Mesenchymal stem cell (in vitro differentiated cells and primary cell): Measurements from ENCODE around the gene MCTP2.
"Not testable (repeated sequence)": the region's sequence is repeated elsewhere in the genome, so short reads cannot be mapped to it uniquely, and the experiment has no call there.

Experiments used
- DNase-seq: peaks from one replicate; pipeline ENCODE4 v3.0.0-alpha.2; 2013
- H2AFZ ChIP-seq: one replicate; pipeline ENCODE4 v1.6.1; 2013; ENCODE audit warnings: low read depth, mild to moderate bottlenecking, control low read depth, inconsistent platforms, low read length, moderate library complexity
- H2AK5ac ChIP-seq: 2 replicates; pipeline ENCODE4 v1.6.1; 2013; ENCODE audit warnings: low read length, moderate library complexity, mild to moderate bottlenecking, inconsistent platforms; ENCODE audit not compliant: severe bottlenecking
- H2BK120ac ChIP-seq: one replicate; pipeline ENCODE4 v1.6.1; 2013; ENCODE audit warnings: low read depth, mild to moderate bottlenecking, inconsistent platforms, low read length, moderate library complexity
- H2BK12ac ChIP-seq, 2 experiments: one replicate each; pipeline ENCODE4 v1.6.1; 2013; ENCODE audit warnings: inconsistent platforms in 2 of 2, low read length in 2 of 2, mild to moderate bottlenecking in 2 of 2, moderate library complexity in 2 of 2, control low read depth in 1 of 2
- H2BK15ac ChIP-seq: one replicate; pipeline ENCODE4 v1.6.1; 2013; ENCODE audit warnings: mild to moderate bottlenecking, low read depth, inconsistent platforms; ENCODE audit not compliant: poor library complexity, severe bottlenecking
- H2BK5ac ChIP-seq: 2 replicates; pipeline ENCODE4 v1.6.1; 2013; ENCODE audit warnings: low read depth, mild to moderate bottlenecking, low read length, control low read depth, inconsistent platforms; ENCODE audit not compliant: poor library complexity, severe bottlenecking
- H3K14ac ChIP-seq, 2 experiments: one replicate each; pipeline ENCODE4 v1.6.1; 2013; ENCODE audit warnings: inconsistent platforms in 2 of 2, low read length in 2 of 2, control low read depth in 1 of 2, mild to moderate bottlenecking in 1 of 2, moderate library complexity in 1 of 2
- H3K18ac ChIP-seq, 2 experiments: one replicate each; pipeline ENCODE4 v1.6.1; 2013; ENCODE audit warnings: inconsistent platforms in 2 of 2, low read length in 2 of 2, control low read depth in 1 of 2, low read depth in 1 of 2, mild to moderate bottlenecking in 1 of 2
- H3K23ac ChIP-seq, 2 experiments: one replicate each; pipeline ENCODE4 v1.6.1; 2013; ENCODE audit warnings: inconsistent platforms in 2 of 2, low read length in 2 of 2, mild to moderate bottlenecking in 2 of 2, moderate library complexity in 2 of 2, control low read depth in 1 of 2
- H3K27ac ChIP-seq: 2 replicates; pipeline ENCODE4 v1.5.1; 2013; ENCODE audit warnings: mild to moderate bottlenecking, moderate library complexity, low read length, control low read depth, inconsistent platforms; ENCODE audit not compliant: poor library complexity, severe bottlenecking
- H3K27me3 ChIP-seq, 2 experiments: 2 replicates each; pipeline versions ENCODE4 v1.6.1 to v1.7.0; 2013; ENCODE audit warnings: low read length in 2 of 2, mild to moderate bottlenecking in 2 of 2, moderate library complexity in 2 of 2, control low read depth in 1 of 2, inconsistent platforms in 1 of 2; ENCODE audit not compliant: control insufficient read depth in 1 of 2, insufficient read depth in 1 of 2
- H3K36me3 ChIP-seq, 2 experiments: 2 replicates each; pipeline versions ENCODE4 v1.6.1 to v1.7.0; 2013; ENCODE audit warnings: low read length in 2 of 2, control low read depth in 1 of 2, inconsistent platforms in 1 of 2, low read depth in 1 of 2, mild to moderate bottlenecking in 1 of 2; ENCODE audit not compliant: insufficient read depth in 2 of 2, control insufficient read depth in 1 of 2
- H3K4ac ChIP-seq, 2 experiments: one replicate each; pipeline ENCODE4 v1.6.1; 2013; ENCODE audit warnings: inconsistent platforms in 2 of 2, low read length in 2 of 2, mild to moderate bottlenecking in 2 of 2, moderate library complexity in 2 of 2, control low read depth in 1 of 2, low read depth in 1 of 2
- H3K4me1 ChIP-seq: 2 replicates; pipeline ENCODE4 v1.6.1; 2013; ENCODE audit warnings: low read depth, low read length, control low read depth; ENCODE audit not compliant: control insufficient read depth, insufficient read depth
- H3K4me2 ChIP-seq: 2 replicates; pipeline ENCODE4 v1.6.1; 2013; ENCODE audit warnings: low read length, mild to moderate bottlenecking, inconsistent platforms; ENCODE audit not compliant: poor library complexity, severe bottlenecking
- H3K4me3 ChIP-seq, 2 experiments: 2 replicates each; pipeline versions ENCODE4 v1.5.1 to v1.7.0; 2013; ENCODE audit warnings: low read length in 2 of 2, mild to moderate bottlenecking in 2 of 2, control low read depth in 1 of 2, low read depth in 1 of 2; ENCODE audit not compliant: insufficient read depth in 1 of 2
- H3K79me1 ChIP-seq: replicated peaks from 2 replicates; pipeline ENCODE4 v1.6.1; 2013; ENCODE audit warnings: mild to moderate bottlenecking, control low read depth, low read length, inconsistent platforms; ENCODE audit not compliant: poor library complexity, severe bottlenecking
- H3K9ac ChIP-seq: 2 replicates; pipeline ENCODE4 v1.7.0; 2013; ENCODE audit warnings: mild to moderate bottlenecking, low read length, moderate library complexity
- H3K9me3 ChIP-seq: 2 replicates; pipeline ENCODE4 v1.7.0; 2013; ENCODE audit warnings: mild to moderate bottlenecking, low read length; ENCODE audit not compliant: control insufficient read depth
- H4K8ac ChIP-seq: one replicate; pipeline ENCODE4 v1.6.1; 2013; ENCODE audit warnings: inconsistent platforms, mild to moderate bottlenecking, low read length, moderate library complexity
- H4K91ac ChIP-seq: one replicate; pipeline ENCODE4 v1.6.1; 2013; ENCODE audit warnings: mild to moderate bottlenecking, low read length, inconsistent platforms
- WGBS: methylation state at CpG from one replicate; pipeline ENCODE4 v1.1.7; 2013; ENCODE audit warnings: mixed read lengths; 5-methylcytosine and 5-hydroxymethylcytosine counted together

MCTP2 gene

GRCh38 chr15:94243003-94243402 is 11.6 kb downstream of the MCTP2 start:
- not testable (repeated sequence) for H2AFZ ChIP-seq

GRCh38 chr15:94243418-94243817 is 12.1 kb downstream of the MCTP2 start:
- no peaks in the 10 kb centered on the region for H3K36me3 ChIP-seq
- no peak overlapping the region for H3K18ac ChIP-seq
- peaks cover 2% of the 10 kb centered on the region for H3K4me1 ChIP-seq
- H3K27ac ChIP-seq = no peak overlapping the region
- H2AK5ac ChIP-seq = no peak overlapping the region
- no peak overlapping the region for H3K14ac ChIP-seq
- H3K23ac ChIP-seq = no peak overlapping the region
- WGBS = over 99% methylated on average over 20 of the region's 24 CpGs
- no peak overlapping the region for H3K4ac ChIP-seq
- no peak overlapping the region for H3K4me3 ChIP-seq
- H4K8ac ChIP-seq = no peak overlapping the region
- DNase-seq = no peak
- no peak overlapping the region for H2BK5ac ChIP-seq
- no peak overlapping the region for H2BK15ac ChIP-seq
- H3K9me3 ChIP-seq = no peaks in the 10 kb centered on the region
- H4K91ac ChIP-seq = no peak overlapping the region
- H2BK12ac ChIP-seq = no peak overlapping the region
- no peaks in the 10 kb centered on the region for H3K27me3 ChIP-seq
- H3K4me2 ChIP-seq = no peak overlapping the region
- H3K79me1 ChIP-seq = peaks cover 27% of the 10 kb centered on the region
- no peak overlapping the region for H2AFZ ChIP-seq
- no peak overlapping the region for H3K9ac ChIP-seq
- H2BK120ac ChIP-seq = no peak overlapping the region

More at GRCh38 chr15:94243003-94243402, 11.6 kb downstream of the MCTP2 start:
- not testable (repeated sequence) for H3K4me2 ChIP-seq, H3K9me3 ChIP-seq, H4K91ac ChIP-seq, H3K4me1 ChIP-seq, H3K4me3 ChIP-seq, H3K9ac ChIP-seq, H2BK120ac ChIP-seq, H3K36me3 ChIP-seq, H3K27ac ChIP-seq, DNase-seq, H3K27me3 ChIP-seq, H2AK5ac ChIP-seq, H2BK15ac ChIP-seq, H3K23ac ChIP-seq, H4K8ac ChIP-seq, H3K18ac ChIP-seq, H2BK5ac ChIP-seq, H2BK12ac ChIP-seq, H3K4ac ChIP-seq, H3K14ac ChIP-seq
- peaks cover 23% of the 10 kb centered on the region for H3K79me1 ChIP-seq
- 97% methylated on average over 32 of the region's 33 CpGs for WGBS

GRCh38 chr15:94246016-94246415 is 14.7 kb downstream of the MCTP2 start:
- WGBS = 80% methylated on average over 2 of the region's 4 CpGs
- H3K9me3 ChIP-seq = no peaks in the 10 kb centered on the region
- H2AFZ ChIP-seq = no peak overlapping the region
- H2BK5ac ChIP-seq = no peak overlapping the region
- H2BK15ac ChIP-seq = no peak overlapping the region
- H4K8ac ChIP-seq = no peak overlapping the region
- no peak overlapping the region for H3K4me3 ChIP-seq
- no peak overlapping the region for H3K9ac ChIP-seq
- no peak for DNase-seq
- H3K4me1 ChIP-seq = no peaks in the 10 kb centered on the region
- no peak overlapping the region for H3K4ac ChIP-seq
- no peak overlapping the region for H3K23ac ChIP-seq
- no peak overlapping the region for H3K4me2 ChIP-seq
- H3K18ac ChIP-seq = no peak overlapping the region
- no peak overlapping the region for H2BK120ac ChIP-seq
- no peak overlapping the region for H2AK5ac ChIP-seq
- no peaks in the 10 kb centered on the region for H3K36me3 ChIP-seq
- no peaks in the 10 kb centered on the region for H3K27me3 ChIP-seq
- no peak overlapping the region for H2BK12ac ChIP-seq
- H4K91ac ChIP-seq = no peak overlapping the region
- no peak overlapping the region for H3K27ac ChIP-seq
- H3K14ac ChIP-seq = no peak overlapping the region
- H3K79me1 ChIP-seq = peaks cover 18% of the 10 kb centered on the region

GRCh38 chr15:94247789-94248638 is 16.7 kb downstream of the MCTP2 start:
- Histone ChIP-seq H3K14ac (no peak overlapping the region), H3K79me1 (peaks cover 22% of the 10 kb centered on the region), H3K23ac (no peak overlapping the region), H3K4me1 (peaks cover 1% of the 10 kb centered on the region), H2BK12ac (no peak overlapping the region), H4K91ac (no peak overlapping the region), H3K4ac (no peak overlapping the region), H4K8ac (peak overlapping the region; percentile 17), H3K36me3 (no peaks in the 10 kb centered on the region), H3K27ac (no peak overlapping the region), H3K9ac (no peak overlapping the region), H3K4me3 (no peak overlapping the region), H3K4me2 (no peak overlapping the region), H2BK120ac (no peak overlapping the region), H3K27me3 (no peaks in the 10 kb centered on the region), H2AK5ac (no peak overlapping the region), H2BK5ac (no peak overlapping the region), H2AFZ (no peak overlapping the region), H3K18ac (no peak overlapping the region), H2BK15ac (no peak overlapping the region), H3K9me3 (no peaks in the 10 kb centered on the region)
- DNase-seq = no peak
- 98% methylated on average over 6 of the region's 7 CpGs for WGBS
